ENCODE data around the gene OR52K1.
"Not testable (repeated sequence)": the region's sequence is repeated elsewhere in the genome, so short reads cannot be mapped to it uniquely, and the experiment has no call there.

GRCh38 chr11:4491405-4491804, 9.0 kb downstream of the OR52K1 start:
- TF ChIP-seq CTCF, POLR2A (IDR thresholded peaks at IDR 0.05): not testable (repeated sequence)
